Amniotic epithelial cell (primary cell): Measurements from ENCODE around the gene OPN3.

Experiments used
- DNase-seq: peaks from one replicate; pipeline ENCODE4 v3.0.0-alpha.2; 2010; ENCODE audit warnings: low read depth

The OPN3 gene

GRCh38 chr1:241589521-241589920, 50.6 kb downstream of the OPN3 start:
- DNase-seq = no peak

GRCh38 chr1:241586905-241587512, 53.2 kb downstream of the OPN3 start:
- no peak for DNase-seq

GRCh38 chr1:241582921-241583321, 57.2 kb downstream of the OPN3 start:
- DNase-seq = no peak

GRCh38 chr1:241579434-241579833, 60.7 kb downstream of the OPN3 start:
- no peak for DNase-seq

- no peak for DNase-seq
Observed at GRCh38 chr1:241574154-241574553, 66.0 kb downstream of the OPN3 start.

- DNase-seq = no peak
Observed at GRCh38 chr1:241569848-241570247, 70.3 kb downstream of the OPN3 start.

- no peak for DNase-seq
Observed at GRCh38 chr1:241560849-241561187, 79.4 kb downstream of the OPN3 start.

GRCh38 chr1:241560146-241560848, 79.9 kb downstream of the OPN3 start:
- DNase-seq = peak; percentile 12

- no peak for DNase-seq
Observed at GRCh38 chr1:241557551-241558193, 82.5 kb downstream of the OPN3 start.

GRCh38 chr1:241557031-241557430, 83.1 kb downstream of the OPN3 start:
- no peak for DNase-seq

GRCh38 chr1:241555526-241555925, 84.6 kb downstream of the OPN3 start:
- no peak for DNase-seq

GRCh38 chr1:241553886-241554592, 86.1 kb downstream of the OPN3 start:
- no peak for DNase-seq

GRCh38 chr1:241551759-241552638, 88.2 kb downstream of the OPN3 start:
- DNase-seq = no peak

GRCh38 chr1:241550318-241550717, 89.9 kb downstream of the OPN3 start:
- DNase-seq = no peak

- DNase-seq = no peak
Observed at GRCh38 chr1:241548008-241548407, 92.2 kb downstream of the OPN3 start.
